Neural cell (in vitro differentiated cells): ENCODE results near the gene TMTC1. TPM values are rescaled to one million over a fixed set of nuclear protein-coding genes. Genes with fewer than 3 reads are reported as not detected.
A peak's percentile ranks its signal among the peaks of the same experiment; 100 is the strongest.

Experiments
- H2AFZ ChIP-seq: fragments of 200-600, 300-800 bp; sonication (generic), shearing (Covaris generic); 2 replicates; pipeline ENCODE4 v1.6.0; 2014; ENCODE audit warnings: low read depth, mild to moderate bottlenecking, antibody characterized with exemption, low read length, moderate library complexity
- H3F3A ChIP-seq: fragments of 200-600 bp; shearing (Covaris generic); 2 replicates; pipeline ENCODE4 v1.6.1; 2016; ENCODE audit warnings: mild to moderate bottlenecking, moderate library complexity, mixed read lengths, antibody characterized with exemption, low read length; ENCODE audit not compliant: insufficient read depth, poor library complexity, severe bottlenecking
- H3K27ac ChIP-seq: fragments of 200-600, 300-800 bp; sonication (generic), shearing (Covaris generic); 2 replicates; pipeline ENCODE4 v1.5.1; 2014; ENCODE audit warnings: mild to moderate bottlenecking, low read length, moderate library complexity
- H3K27me3 ChIP-seq: fragments of 300-800, 200-600 bp; sonication (generic), shearing (Covaris generic); 2 replicates; pipeline ENCODE4 v1.6.0; 2014; ENCODE audit warnings: mild to moderate bottlenecking, low read depth, low read length, moderate library complexity; ENCODE audit not compliant: insufficient read depth
- H3K36me3 ChIP-seq: fragments of 300-800, 200-600 bp; sonication (generic), shearing (Covaris generic); 2 replicates; pipeline ENCODE4 v1.5.1; 2014; ENCODE audit warnings: mild to moderate bottlenecking, antibody characterized with exemption, low read length, moderate library complexity; ENCODE audit not compliant: insufficient read depth
- H3K4me2 ChIP-seq: fragments of 300-800, 200-600 bp; sonication (generic), shearing (Covaris generic); 2 replicates; pipeline ENCODE4 v1.6.0; 2014; ENCODE audit warnings: mild to moderate bottlenecking, low read length
- H3K4me3 ChIP-seq: fragments of 300-800, 200-600 bp; sonication (generic), shearing (Covaris generic); 2 replicates; pipeline ENCODE4 v1.5.1; 2014; ENCODE audit warnings: mild to moderate bottlenecking, low read length, moderate library complexity
- H3K79me2 ChIP-seq: fragments of 200-600 bp; shearing (Covaris generic); replicated peaks from 2 replicates; pipeline ENCODE4 v1.6.0; 2014; ENCODE audit warnings: mild to moderate bottlenecking, low read length, moderate library complexity; ENCODE audit not compliant: insufficient read depth
- H3K9ac ChIP-seq: fragments of 300-800, 200-600 bp; sonication (generic), shearing (Covaris generic); 2 replicates; pipeline ENCODE4 v1.6.1; 2016; ENCODE audit warnings: mild to moderate bottlenecking, low read length, mixed read lengths
- H3K9me2 ChIP-seq: fragments of 200-600 bp; shearing (Covaris generic); 2 replicates; pipeline ENCODE4 v1.6.1; 2016; ENCODE audit warnings: mild to moderate bottlenecking, low read length, mixed read lengths; ENCODE audit not compliant: insufficient read depth
- H3K9me3 ChIP-seq: fragments of 200-600, 300-800 bp; sonication (generic), shearing (Covaris generic); 2 replicates; pipeline ENCODE4 v1.6.1; 2016; ENCODE audit warnings: mild to moderate bottlenecking, mixed run types, low read length, moderate library complexity, mixed read lengths
- H4K20me1 ChIP-seq: fragments of 200-600 bp; shearing (Covaris generic); 2 replicates; pipeline ENCODE4 v1.6.1; 2016; ENCODE audit warnings: mild to moderate bottlenecking, mixed run types; ENCODE audit not compliant: insufficient read depth
- EP300 ChIP-seq: fragments of 450-650 bp; conservative IDR thresholded peaks from 2 replicates; pipeline ENCODE4 v1.6.1; 2014; ENCODE audit warnings: antibody characterized with exemption, mild to moderate bottlenecking, moderate library complexity; ENCODE audit not compliant: poor library complexity, severe bottlenecking
- EZH2 ChIP-seq: fragments of 200-600, 300-800 bp; shearing (Covaris generic), sonication (generic); IDR thresholded peaks from 2 replicates; pipeline ENCODE4 v1.6.1; 2014; ENCODE audit warnings: antibody characterized with exemption, low read length, borderline replicate concordance, mild to moderate bottlenecking; ENCODE audit not compliant: insufficient read depth, poor library complexity, severe bottlenecking
- MXI1 ChIP-seq: fragments of 450-650 bp; conservative IDR thresholded peaks from 2 replicates; pipeline ENCODE4 v1.6.1; 2014; ENCODE audit warnings: antibody characterized with exemption, mild to moderate bottlenecking; ENCODE audit not compliant: poor library complexity, severe bottlenecking
- POLR2AphosphoS5 ChIP-seq: IDR thresholded peaks from 2 replicates; pipeline ENCODE4 v1.6.1; 2012
- RAD21 ChIP-seq: fragments of 450-650 bp; conservative IDR thresholded peaks from 2 replicates; pipeline ENCODE4 v1.6.1; 2014; ENCODE audit warnings: antibody characterized with exemption, mild to moderate bottlenecking, moderate library complexity
- SMC3 ChIP-seq: fragments of 450-650 bp; conservative IDR thresholded peaks from 2 replicates; pipeline ENCODE4 v1.6.1; 2014; ENCODE audit warnings: antibody characterized with exemption, mild to moderate bottlenecking, moderate library complexity; ENCODE audit not compliant: poor library complexity
- TAF1 ChIP-seq: IDR thresholded peaks from 2 replicates; pipeline ENCODE4 v1.6.1; 2012; ENCODE audit warnings: low read depth
- polyA minus RNA-seq: library from RNA; depleted of rRNA, polyadenylated mRNA; stranded (reverse); fragments of >200 nt; gene quantifications from 2 replicates; pipeline ENCODE4 v1.2.3, GENCODE V29; 2014
- polyA plus RNA-seq: library from polyadenylated mRNA; depleted of rRNA; stranded (reverse); fragments of >200 nt; gene quantifications from 2 replicates; pipeline ENCODE4 v1.2.3, GENCODE V29; 2014
- TF ChIP-seq, protein P1 (sequence below): fragments of 450-650 bp; IDR thresholded peaks from 2 replicates; pipeline ENCODE4 v1.5.1; 2014; ENCODE audit warnings: antibody characterized with exemption, mild to moderate bottlenecking, moderate library complexity; ENCODE audit not compliant: poor library complexity, severe bottlenecking
- TF ChIP-seq, protein P2 (sequence below): IDR thresholded peaks from 2 replicates; pipeline ENCODE4 v1.6.1; 2012; ENCODE audit warnings: borderline replicate concordance

Gene TMTC1
- polyA plus RNA-seq: 7.4 and 10.0 TPM in 2 replicates
- polyA minus RNA-seq: 42.5 and 48.7 TPM in 2 replicates

- H3K9me3 ChIP-seq: no peaks in the 10 kb centered on the region
- H3K4me3 ChIP-seq: peak within 1 kb of the TSS; percentile 85
- no peaks in the 10 kb centered on the region for H3K9me2 ChIP-seq
- H3K9ac ChIP-seq: peak within 1 kb of the TSS; percentile 58
- peak within 1 kb of the TSS; percentile 59 for H3K4me2 ChIP-seq
- no peaks in the 10 kb centered on the region for H3K36me3 ChIP-seq
- H3F3A ChIP-seq: peaks cover 13% of the 10 kb centered on the region
- TF ChIP-seq RAD21 (no peak), EZH2 (no peak), TAF1 (no peak), EP300 (no peak), MXI1 (no peak), POLR2AphosphoS5 (no peak), SMC3 (peak; percentile 7)
- TF ChIP-seq, protein P1, sequence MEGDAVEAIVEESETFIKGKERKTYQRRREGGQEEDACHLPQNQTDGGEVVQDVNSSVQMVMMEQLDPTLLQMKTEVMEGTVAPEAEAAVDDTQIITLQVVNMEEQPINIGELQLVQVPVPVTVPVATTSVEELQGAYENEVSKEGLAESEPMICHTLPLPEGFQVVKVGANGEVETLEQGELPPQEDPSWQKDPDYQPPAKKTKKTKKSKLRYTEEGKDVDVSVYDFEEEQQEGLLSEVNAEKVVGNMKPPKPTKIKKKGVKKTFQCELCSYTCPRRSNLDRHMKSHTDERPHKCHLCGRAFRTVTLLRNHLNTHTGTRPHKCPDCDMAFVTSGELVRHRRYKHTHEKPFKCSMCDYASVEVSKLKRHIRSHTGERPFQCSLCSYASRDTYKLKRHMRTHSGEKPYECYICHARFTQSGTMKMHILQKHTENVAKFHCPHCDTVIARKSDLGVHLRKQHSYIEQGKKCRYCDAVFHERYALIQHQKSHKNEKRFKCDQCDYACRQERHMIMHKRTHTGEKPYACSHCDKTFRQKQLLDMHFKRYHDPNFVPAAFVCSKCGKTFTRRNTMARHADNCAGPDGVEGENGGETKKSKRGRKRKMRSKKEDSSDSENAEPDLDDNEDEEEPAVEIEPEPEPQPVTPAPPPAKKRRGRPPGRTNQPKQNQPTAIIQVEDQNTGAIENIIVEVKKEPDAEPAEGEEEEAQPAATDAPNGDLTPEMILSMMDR: no peak
- H4K20me1 ChIP-seq: no peaks in the 10 kb centered on the region
- H3K27me3 ChIP-seq: peaks cover 16% of the 10 kb centered on the region
- no peak within 1 kb of the TSS for H2AFZ ChIP-seq
- H3K79me2 ChIP-seq: peaks cover 6% of the 10 kb centered on the region
- H3K27ac ChIP-seq: peak within 1 kb of the TSS; percentile 48
Measured at GRCh38 chr12:29783773-29784666, at the start of gene TMTC1. Gene TMTC1 (minus strand): TSS chr12:29783942. CDS start chr12:29783751, 191 bp downstream.

DNA sequence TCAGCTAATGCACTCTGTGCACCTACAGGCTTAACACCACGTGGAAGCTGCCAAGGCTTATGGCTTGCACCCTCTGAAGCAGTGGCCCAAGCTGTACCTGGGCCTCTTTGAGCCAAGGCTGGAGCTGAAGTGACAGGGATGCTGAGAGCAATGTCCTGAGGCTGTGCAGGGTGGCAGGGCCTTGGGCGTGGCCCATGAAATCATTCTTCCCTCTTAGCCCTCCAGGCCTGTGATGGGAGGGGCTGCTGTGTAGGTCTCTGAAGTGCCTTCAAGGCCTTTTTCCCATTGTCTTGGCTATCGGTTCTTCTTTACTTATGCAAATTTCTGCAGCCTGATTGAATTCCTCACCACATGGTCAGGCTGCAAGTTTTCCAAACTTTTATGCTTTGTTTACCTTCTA is 47.4 kb upstream of the TMTC1 start:
- Histone ChIP-seq H3K36me3 (no peaks in the 10 kb centered on the region), H3K27me3 (no peaks in the 10 kb centered on the region), H2AFZ (no peak overlapping the region), H3K9me2 (no peaks in the 10 kb centered on the region), H3K79me2 (no peaks in the 10 kb centered on the region), H3K27ac (no peak overlapping the region), H3K9ac (no peak overlapping the region), H3F3A (no peaks in the 10 kb centered on the region), H3K9me3 (no peaks in the 10 kb centered on the region), H3K4me2 (no peak overlapping the region), H3K4me3 (no peak overlapping the region), H4K20me1 (no peaks in the 10 kb centered on the region)
- no peak for TF ChIP-seq EZH2
- TF ChIP-seq, protein P2, sequence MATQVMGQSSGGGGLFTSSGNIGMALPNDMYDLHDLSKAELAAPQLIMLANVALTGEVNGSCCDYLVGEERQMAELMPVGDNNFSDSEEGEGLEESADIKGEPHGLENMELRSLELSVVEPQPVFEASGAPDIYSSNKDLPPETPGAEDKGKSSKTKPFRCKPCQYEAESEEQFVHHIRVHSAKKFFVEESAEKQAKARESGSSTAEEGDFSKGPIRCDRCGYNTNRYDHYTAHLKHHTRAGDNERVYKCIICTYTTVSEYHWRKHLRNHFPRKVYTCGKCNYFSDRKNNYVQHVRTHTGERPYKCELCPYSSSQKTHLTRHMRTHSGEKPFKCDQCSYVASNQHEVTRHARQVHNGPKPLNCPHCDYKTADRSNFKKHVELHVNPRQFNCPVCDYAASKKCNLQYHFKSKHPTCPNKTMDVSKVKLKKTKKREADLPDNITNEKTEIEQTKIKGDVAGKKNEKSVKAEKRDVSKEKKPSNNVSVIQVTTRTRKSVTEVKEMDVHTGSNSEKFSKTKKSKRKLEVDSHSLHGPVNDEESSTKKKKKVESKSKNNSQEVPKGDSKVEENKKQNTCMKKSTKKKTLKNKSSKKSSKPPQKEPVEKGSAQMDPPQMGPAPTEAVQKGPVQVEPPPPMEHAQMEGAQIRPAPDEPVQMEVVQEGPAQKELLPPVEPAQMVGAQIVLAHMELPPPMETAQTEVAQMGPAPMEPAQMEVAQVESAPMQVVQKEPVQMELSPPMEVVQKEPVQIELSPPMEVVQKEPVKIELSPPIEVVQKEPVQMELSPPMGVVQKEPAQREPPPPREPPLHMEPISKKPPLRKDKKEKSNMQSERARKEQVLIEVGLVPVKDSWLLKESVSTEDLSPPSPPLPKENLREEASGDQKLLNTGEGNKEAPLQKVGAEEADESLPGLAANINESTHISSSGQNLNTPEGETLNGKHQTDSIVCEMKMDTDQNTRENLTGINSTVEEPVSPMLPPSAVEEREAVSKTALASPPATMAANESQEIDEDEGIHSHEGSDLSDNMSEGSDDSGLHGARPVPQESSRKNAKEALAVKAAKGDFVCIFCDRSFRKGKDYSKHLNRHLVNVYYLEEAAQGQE: no peak
- TF ChIP-seq MXI1: no peak
